ENCODE data around the gene LYZL4.

LYZL4 gene

DNA sequence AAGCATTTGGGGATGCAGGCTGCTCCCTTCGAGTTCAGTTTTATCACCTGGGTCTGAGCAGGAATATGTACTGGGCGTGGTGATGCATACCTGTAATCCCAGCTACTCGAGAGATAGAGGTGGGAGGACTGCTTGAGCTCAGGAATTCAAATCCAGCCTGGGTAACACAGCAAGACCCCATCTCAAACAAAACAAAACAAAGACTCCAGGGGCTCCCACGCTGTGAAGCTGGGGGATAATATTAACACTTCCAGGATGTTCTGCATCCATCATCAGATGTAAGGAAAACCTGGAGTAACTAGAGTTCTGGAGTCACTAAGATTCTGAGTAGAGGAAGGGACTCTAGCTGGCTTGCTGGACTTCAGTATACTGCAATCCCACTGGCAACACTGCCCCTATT is 40.6 kb downstream of the LYZL4 start:
- DNase-seq: no peak

DNA sequence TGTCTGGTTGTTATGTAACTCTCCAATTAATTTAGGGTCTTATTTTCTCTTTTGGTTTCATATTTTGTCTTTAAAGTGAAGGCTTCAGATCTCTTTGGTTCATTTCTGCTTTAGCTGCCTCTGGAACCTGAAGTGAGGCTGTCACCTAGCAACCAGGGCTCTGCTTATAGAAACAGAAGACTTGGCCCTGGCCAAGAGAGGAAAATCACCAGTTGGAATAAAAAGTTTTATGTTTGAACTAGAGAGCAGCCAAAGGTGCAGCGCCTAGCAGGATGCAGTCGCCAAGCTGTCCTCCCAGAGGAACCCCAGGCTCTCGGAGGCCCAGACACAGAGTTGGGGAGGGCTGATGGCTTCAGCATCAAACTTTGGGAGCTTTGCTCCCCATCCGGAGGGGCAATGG is 41.1 kb downstream of the LYZL4 start:
- no peak for DNase-seq

DNA sequence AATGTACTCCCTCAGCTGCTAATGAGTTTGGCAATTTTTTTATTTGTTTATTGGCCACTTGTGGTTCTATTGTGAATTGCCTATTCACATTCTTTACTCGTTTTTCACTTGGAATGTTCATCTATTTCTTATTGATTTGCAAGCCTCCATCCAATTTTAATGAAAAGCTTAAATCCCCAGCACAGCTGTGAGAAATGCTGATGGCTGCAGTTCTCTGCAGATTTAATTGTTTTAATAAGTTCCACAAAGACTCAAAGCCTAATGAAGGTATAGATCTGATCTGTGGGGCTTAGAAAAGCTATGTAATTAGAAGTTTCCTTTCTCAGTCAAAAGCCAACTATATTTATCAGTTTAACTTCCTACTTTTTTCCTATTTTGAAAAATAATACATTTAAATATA is 41.5 kb downstream of the LYZL4 start:
- DNase-seq: no peak

DNA sequence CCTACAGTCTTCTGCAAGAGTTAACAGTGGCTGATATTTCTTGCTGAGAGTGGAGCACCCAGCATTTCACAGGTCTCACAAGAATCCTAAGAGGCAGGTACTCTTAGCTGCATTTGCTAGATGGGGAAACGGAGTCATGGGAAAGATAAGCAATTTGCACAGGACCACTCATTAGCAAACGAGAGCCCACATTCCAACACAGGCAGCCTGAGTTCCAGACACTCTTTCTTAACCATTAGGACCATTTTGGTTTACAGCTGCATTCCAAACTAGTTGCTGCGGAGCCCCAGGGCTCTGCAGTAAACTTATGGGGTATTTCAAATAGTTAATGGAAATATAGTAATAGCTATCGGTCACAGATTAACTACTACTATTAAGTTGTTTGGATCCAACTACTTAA is 42.5 kb downstream of the LYZL4 start:
- no peak for DNase-seq

DNA sequence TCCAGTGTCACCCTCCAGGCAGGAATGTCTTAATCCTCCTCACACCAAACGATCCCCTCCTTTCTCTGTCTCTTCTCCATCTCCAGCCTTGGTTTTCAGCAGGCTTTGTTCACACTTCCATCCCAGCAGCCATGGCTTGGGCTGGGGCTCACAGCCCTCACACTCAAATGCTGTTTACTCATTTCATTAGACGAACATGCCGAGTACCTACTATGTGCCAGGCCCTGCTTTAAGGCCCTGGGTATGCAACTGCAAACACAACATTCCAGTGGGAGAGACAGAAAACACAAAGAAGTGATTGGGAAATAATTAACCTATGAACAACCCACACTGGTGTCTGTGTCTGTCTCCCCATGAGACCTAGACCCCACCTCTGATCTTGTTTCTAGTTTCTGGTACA is 43.9 kb downstream of the LYZL4 start:
- DNase-seq: no peak

DNA sequence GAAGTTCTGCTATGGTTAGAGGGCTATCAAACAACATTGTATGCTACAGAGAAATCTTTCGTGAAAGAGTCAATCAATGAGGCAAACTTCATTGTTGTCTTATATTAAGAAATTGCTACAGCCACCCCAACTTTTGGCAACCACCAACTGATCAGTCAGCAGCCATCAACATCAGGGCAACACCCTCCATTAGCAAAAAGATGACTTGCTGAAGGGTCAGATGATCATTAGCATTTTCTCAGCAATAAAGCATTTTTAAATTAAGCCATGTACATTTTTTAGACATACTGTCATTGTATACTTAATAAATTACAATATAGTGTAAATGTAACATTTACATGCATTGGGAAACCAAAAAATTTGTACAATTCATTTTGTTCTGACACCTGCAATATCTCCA is 53.1 kb downstream of the LYZL4 start:
- DNase-seq: no peak

DNA sequence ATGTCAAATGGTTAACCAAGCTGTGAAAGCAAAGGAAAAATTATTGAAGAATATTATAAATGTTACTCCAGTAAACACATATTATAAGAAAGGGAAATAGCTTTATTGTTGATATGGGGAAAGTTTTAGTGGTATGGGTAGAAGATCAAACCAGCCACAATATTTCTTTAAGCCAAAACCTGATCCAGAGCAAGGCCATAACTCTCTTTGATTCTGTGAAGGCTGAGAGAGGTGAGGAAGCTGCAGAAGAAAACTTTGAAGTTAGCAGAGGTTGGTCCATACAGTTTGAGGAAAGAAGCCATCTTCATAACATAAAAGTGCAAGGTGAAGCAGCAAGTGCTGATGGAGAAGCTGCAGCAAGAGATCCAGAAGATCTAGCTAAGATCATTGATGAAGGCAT is 54.8 kb downstream of the LYZL4 start:
- DNase-seq: no peak

DNA sequence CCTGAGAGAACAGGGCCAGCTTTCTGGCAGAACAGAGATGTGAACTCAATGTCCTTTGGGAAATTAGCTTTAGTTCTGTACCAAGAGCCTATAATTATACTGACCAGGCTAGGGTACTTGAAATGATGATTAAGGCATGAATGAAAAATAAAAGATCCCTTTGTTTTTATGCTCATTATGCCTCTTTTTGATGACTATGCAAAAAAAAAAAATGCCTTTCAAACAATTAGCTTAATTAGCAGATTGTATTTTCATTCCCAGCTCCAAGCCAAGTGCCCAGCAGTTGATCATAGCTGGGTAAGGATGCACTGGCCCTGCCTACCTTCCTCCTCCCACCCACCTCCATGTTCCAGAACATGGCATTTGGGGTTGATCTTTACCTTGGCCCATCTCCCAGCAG is 56.8 kb downstream of the LYZL4 start:
- DNase-seq: no peak

DNA sequence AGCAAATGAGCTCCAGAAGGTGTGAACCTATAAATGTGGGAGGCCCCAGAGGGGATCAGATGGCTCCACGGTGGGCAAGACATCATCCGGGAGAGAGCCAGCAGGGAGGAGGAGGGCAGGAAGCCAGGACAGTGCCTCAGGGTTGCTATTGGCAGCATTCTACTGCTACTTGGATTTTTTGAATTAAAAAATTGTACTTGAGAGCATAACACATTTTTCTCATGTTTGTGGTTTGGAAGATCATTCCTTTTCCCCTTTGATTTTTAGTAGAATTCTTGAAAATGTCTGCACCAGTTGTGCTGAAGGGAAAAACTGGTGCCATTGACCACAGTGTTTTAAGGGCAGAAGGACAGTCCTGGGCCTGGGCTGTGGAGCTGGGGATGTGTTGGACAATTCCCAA is 59.2 kb downstream of the LYZL4 start:
- no peak for DNase-seq

DNA sequence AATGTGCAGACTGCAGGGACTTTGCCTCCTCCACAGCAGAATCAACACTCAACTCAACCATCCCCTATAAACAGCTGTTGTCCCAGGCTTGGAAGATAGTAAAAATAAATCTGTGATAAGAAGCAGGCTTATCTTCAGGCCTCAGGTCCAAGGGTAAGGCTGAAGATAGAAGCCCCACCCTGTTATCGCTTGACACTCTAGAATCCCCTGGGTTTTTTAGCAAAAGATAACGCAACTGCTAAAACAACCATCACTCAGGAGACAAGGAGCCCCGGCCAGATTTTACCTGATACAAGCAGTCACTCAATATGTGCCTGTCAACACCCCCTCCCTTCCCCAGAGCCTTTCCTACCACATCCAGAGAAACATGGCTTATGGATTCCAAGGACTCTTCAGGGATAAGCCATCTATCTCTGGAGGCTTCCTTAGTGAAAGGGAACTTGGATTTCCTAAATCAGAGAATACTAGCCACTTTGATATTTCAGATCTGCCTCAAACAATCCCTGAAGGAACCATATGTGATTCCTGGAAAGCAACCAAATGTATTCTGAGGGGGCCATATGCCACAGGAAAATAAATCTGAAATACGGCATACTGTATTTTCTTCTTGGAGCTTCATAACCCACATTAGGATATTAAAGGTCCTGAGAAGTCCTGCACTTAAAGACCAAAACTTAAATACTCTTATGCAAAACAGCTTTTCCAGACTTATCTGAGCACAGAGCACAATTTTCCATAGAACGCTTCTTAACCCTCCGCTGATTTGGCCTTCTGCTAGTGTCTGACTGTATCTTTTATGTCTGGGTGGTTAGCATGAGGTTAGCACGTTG is 60.4 kb downstream of the LYZL4 start:
- peak; percentile 63 for DNase-seq

DNA sequence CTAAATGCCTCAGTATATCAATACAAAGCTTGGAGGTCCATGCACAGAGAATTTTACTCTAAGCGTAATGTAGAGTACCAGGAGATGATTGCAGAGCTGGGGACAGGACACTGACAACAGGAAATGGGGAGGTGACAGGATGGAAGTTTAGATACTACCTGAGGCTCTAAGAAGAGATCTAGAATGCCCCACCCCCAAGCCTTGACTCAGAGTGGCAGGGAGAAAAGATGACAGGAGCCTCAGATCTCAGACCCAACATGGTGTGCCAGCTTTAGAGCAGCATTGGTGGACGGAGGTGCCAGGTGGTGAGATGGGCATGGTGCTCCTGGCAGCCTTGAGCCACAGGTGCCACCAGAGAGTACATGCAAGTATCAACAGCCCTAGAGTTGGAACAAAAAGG is 62.5 kb downstream of the LYZL4 start:
- no peak for DNase-seq

All from NCI-H1694 (cell line).